GM10847 (cell line): ENCODE measurements around the gene SATL1.

Experiments used
- POLR2A ChIP-seq: IDR thresholded peaks from 2 replicates; pipeline ENCODE4 v1.6.1; 2011; ENCODE audit not compliant: insufficient read length; ENCODE audit errors: extremely low read depth

Gene SATL1, protein sequence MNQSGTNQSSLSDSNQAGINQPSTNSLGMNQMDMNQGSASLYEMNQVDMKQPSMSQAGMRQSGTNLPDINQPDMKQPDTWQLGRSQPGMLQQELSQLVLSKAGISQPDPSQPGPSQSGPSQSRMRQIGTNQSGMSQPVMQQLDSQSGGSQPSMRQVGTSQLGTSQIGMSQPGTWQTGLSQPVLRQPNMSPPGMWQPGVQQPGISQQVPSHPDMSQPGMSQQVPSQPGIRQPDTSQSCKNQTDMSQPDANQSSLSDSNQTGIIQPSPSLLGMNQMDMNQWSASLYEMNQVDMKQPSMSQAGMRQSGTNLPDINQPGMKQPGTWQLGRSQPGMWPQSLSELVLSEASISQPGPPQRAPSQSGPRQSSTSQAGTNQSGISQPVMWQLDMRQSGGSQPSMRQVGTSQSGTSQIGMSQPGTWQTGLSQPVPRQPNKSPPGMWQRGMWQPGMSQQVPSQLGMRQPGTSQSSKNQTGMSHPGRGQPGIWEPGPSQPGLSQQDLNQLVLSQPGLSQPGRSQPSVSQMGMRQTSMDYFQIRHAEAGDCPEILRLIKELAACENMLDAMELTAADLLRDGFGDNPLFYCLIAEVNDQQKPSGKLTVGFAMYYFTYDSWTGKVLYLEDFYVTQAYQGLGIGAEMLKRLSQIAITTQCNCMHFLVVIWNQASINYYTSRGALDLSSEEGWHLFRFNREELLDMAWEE

DNA sequence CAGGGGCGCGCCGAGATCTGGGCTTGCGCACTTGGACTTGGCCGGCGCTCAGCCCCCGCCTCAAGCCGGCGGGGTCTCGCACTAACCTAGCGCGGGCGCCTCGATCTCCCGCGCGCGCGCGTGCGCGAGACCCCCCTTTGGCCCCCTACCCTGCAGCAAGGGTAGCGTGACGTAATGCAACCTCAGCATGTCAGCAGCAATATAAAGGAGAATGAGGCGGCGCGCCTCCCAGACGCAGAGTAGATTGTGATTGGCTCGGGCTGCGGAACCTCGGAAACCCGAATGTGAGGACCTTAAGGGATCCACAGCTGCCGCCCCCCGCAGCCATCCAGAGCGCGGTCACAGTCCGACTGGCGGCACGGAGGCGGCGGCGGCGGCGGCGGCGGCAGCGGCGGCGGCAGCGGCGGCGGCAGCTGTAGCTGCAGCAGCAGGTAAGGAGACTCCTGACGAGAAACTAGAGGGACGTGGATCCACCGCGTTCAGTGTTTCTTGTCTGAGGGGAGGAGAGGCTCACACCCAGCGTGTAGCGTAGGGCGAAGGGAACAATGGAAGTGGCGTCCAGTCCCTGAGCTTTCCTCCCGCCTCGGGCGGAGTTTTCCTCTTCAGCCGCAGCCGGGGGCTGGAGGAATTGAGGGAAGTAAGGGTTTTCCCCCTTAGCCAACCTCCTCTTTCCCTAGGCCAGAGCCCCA, at the start of gene SATL1, which contains the start of gene ZNF711:
SATL1 (minus strand) TSS at position 19 of the 689 bp plus-strand sequence. CDS start 134,811 bp downstream, outside the sequence.
ZNF711 (plus strand) TSS at position 231 of the 689 bp plus-strand sequence. CDS start 3,582 bp downstream, outside the sequence.
- TF ChIP-seq POLR2A: no peak

DNA sequence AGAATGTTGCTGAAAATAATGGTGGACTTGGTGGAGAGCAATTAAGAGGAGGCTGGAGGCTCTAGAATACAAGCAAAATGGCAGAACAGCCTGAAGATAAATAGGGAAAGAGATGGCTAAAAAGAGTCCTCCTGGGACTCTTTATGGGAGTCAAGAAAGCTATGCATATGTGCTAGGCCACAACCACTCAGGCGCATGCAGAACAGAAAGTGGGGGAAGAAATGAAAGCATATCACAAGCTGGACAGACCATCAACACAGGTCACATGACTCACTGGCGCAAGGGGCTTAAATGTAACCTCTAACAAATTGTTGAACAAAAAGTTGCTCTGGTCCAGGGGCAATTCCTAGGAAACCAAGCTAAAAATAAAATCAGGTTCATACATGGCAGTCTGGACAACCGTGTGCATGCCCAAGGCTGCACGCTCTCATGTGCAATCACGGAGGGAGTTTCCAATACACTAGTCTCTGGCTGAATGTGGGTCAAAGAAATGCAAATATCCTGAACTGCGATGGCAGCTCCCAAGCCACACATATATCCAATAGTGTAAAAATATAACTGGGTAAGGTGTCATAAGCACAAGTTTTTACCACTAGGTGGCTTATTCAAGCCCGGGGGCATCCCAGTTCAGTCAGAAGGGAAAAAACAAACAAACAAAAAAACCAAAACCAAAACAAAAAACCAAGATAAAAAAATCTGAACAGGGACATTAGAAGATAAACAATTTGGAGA, 45.6 kb upstream of the SATL1 start:
- TF ChIP-seq POLR2A: no peak

DNA sequence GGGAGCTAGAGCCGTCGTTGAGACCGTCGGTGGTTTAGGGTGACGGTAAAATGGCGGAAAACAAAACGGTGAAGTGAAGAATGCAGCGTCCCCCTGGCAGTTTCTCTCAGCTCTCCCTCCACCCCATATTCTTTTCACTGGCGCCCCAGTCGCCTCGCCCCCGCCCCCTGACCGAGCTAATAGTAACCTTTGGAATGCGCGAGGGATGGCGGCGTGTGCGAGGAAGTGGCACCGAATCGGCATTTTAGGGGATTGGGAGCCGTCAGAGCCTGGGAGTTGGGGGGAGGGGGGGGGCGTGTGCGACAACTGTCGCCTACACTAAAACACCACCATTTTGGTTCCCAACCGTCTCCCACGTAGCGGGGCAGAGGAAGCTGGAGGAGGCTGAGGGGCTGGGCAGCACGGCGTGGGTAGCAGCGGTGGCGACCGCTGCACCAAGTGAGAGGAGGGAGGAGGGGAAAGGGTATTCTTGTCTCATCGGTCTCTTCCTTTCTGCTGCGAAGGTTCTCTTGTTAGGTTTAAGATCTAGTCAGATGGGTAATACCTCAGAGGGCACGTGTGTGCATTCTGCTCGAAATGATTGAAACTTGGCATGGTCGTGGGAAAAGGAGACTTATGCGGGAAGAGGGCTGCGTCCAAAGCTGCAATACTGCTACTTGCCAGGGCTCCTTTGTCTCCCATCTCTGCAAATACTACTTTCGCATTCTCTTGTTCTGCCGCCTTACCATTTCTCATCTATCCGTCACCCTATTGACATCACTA, 1.1 kb upstream of the SATL1 start:
- TF ChIP-seq POLR2A: no peak

DNA sequence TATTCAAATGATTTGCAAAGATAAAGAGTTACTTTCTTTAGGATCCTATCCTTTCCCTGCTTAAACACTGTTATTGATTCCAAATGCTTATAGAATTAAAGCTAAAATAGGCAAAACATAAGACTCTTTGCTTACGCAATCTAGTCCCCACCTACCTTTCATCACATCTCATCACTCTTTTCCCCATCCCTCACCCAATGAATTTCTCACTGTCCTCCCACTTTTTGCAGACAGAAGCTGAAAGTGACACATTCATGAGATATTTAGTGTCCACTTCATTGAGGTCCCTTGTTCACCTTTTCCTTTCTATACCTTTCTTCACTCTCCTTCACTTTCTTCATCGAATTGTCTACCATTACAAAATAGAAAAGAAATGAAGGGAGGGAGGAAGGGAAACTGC, 424 bp downstream of the SATL1 start:
- TF ChIP-seq POLR2A: no peak

DNA sequence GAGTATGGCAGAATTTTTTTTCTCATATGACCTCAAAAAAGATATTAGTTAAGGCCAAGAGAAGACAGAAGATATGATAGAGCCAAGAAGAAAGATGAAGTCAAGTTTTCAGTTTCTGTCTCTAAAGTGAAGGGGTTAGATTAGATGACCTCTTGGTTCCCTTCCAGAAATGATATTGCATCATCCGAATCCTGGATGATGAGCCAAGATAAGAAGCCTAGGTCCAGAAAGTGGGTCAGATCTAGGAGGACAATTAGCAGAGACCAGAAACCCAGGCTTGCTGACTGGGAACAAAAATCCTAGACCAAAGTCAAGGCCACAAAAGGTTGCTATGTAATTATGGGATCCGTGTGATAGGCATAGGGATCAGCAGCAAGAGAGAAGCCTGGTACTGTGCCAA, 20.2 kb downstream of the SATL1 start:
- TF ChIP-seq POLR2A: no peak

DNA sequence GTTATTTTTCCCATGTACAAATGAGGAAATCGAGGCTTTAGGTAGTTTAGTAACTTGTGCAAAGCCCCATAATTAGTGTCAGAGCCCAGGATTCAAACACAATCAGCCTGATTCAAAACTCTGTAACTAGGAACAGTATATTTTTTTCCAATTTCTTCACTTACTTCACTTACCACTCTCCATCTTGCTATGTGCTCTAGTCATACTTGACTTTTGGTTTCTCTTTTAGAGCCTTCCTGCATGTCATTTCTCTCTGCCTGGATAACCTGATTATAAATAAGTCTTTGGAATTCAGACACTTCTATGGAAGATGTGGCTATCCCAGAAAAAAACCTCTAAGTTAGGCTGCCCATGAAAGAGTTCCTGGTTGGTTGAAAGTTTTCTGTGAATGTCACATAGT, 22.2 kb downstream of the SATL1 start:
- TF ChIP-seq POLR2A: no peak

DNA sequence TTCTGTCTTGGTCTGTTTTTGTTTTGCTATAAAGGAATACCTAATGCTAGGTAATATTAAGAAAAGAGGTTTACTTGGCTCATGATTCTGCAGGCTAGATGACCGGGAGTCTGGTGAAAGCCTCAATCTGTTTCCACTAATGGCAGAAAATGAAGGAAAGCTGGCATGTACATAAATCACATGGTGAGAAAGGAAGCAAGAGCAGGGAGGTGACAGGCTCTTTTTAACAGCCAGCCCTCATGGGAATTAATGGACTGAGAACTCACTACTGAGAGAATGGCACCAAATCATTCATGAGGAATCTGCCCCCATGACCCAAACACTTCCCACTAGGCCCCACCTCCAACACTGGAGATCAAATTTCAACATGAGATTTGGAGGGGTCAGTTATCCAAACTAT, 27.6 kb downstream of the SATL1 start:
- TF ChIP-seq POLR2A: no peak

DNA sequence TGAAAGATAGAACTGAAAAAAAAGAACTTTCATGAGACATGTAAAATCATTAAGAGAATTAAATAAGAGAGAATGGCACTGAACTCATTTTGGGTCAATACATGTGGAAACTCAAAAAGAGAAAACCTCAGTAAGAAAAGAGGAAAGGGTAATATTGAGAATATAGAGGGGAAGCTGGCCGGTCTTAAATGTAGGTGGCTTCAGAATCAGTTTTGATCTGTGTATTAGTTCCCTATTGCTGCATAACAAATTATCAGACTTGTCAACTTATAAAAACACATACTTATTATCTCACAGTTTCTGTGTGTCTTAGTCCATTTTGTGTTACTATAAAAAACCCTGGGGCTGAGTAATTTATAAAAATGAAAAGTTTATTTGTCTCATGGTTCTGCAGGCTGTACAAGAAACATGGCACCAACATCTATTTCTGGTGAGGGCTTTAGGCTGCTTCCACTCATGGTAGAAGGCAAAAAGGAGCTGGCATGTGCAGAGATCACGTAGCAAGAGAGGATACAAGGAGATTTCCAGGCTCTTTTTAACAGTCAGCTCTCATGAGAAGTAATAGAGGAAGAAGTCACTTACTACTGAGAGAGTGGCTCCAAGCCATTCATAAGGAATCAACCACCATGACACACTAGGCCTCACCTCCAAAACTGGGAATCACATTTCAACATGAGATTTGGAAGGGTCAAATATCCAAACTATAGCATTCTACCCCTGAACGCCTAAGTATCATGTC, 29.6 kb downstream of the SATL1 start:
- TF ChIP-seq POLR2A: no peak

DNA sequence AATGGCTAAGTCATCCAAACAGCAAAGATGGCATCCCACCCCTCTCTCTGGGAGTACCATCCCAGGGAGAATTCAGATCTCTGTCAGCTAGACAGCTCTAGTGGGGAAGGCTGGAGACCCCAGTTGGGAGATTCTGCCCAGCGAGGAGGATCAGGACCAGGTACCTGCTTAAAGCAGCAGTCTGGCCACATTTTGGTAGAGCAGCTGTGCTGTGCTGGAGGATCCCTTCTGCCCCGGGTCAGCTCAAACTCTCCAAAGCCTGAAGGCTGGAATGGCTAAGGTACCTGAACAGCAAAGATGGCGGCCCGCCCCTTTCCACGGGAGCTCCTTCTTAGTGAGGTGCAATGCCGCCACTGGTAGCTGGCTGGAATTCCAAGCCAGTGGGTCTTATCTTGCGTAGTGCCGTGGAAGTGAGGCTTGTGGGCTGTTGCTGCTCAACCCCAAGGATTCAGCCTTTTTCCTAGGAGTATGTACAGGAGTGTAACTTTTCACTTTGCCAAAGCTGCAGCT, 40.1 kb downstream of the SATL1 start:
- TF ChIP-seq POLR2A: no peak

DNA sequence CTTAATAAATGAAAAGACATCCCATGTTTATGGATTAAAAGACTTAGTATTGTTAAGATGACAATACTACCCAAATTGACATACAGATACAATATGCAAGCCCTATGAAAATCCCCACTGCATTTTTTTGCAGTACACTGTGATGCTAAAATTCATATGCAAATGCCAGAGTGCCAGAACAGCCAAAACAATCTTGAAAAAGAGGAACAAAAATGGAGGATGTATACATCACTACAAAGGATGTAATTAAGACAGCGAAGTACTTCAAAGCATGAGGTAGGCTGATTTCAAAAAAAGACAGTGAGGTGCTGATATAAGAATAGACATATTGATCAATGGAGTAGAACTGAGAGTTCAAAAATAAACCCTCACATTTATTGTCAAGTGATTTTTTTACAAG, 47.3 kb downstream of the SATL1 start:
- no peak for TF ChIP-seq POLR2A

DNA sequence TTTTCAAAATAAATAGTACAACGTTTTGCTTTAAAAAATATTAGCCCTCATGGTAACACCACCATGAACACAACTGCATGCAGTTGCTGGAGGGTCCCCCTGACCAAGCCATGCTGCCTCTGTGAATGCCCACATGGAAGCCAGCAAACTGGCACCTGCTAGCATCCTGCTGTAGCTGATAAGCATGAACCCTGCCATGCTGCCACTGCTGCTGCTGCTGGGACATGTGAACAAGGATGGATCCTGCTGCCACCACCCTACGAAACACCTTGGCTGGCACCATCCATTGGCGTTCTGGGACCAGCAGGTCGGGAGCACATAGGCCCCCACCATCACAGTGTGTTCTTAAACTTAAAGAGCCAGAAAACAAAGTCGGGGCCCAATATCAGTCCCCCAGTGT, 83.9 kb downstream of the SATL1 start:
- TF ChIP-seq POLR2A: no peak

DNA sequence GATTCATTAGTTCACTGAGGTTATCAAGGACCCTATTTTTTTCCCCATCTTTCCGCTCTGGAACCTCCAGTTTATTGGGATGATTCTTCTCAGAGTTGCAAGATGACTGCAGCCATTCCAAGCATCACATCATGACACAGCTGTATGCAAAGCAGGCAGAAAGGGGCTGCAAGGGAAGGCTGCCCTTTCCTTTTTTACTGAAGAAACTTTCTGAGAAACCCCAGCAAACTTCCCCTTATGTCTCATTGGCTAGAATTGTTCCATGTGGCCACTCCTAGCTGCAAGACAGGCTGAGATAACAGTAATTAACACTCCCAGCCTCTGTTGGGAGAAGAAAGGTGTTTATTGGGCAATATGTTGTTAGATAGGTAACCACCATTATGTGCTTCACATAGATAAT, 102.6 kb downstream of the SATL1 start:
- no peak for TF ChIP-seq POLR2A

DNA sequence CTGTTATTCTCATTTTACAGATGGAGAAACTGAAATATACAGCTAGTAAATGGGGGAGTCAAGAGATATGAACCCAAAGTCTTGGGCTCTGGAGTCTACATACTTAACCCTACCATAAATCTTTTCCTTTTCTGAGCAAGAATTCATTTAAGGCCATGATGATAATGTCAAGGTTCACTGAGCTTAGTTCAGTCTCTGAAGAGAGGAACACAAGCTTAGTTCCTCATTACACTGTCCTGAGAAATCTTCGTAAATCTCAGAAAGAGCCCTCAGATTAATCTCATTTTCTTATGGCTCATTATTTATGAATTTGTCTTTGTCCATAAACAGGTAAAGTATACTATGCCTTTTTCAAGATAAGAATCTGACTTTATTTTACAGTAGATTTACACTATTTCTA, 104.2 kb downstream of the SATL1 start:
- TF ChIP-seq POLR2A: no peak

DNA sequence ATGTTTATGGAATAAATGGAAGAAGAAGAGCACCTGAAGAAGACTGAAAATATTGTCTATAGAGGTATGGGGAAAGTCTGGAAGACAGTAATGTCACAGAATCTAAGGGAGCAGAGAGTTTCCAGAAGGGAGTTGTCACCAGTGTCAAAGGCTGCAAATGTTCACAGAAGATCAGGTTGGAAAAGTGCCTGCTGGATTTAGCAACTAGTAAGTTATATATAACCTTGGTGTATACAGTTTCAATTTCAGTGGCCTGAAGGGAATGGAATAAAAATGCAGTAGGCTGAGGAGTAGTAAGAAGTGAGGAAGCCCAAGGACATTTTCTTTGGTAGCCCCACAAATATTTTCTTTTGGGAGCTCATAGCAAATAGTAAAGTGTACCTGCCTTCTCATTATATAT, 107.2 kb downstream of the SATL1 start:
- no peak for TF ChIP-seq POLR2A
